HCT116 (cell line): ENCODE data around the gene LY86. TPM values are rescaled to one million over a fixed set of nuclear protein-coding genes. Genes with fewer than 3 reads are reported as not detected.

ENCODE experiments used
- ATAC-seq: fragments of 200-7000 bp; cut with Tn5 transposase; 2 replicates; pipeline ENCODE4 v1.9.1; 2020; ENCODE audit warnings: mild to moderate bottlenecking, moderate library complexity
- BruUV-seq: library from RNA; stranded (reverse); fragments of 400-500 nt; replicated peaks from 2 replicates; lab custom pipeline; 2021; lab: Mats Ljungman, UMichigan
- CTCF ChIA-PET: fragments of 300-600 bp; sonication (Branson Sonifier 250); formaldehyde crosslinking; loops from one replicate; lab custom pipeline; 2021; ENCODE audit warnings: antibody characterized with exemption; lab: Charles Lee
- POLR2A ChIA-PET: fragments of 300-600, 350-600 bp; sonication (Branson Sonifier 250); formaldehyde crosslinking; loops from one replicate; lab custom pipeline; 2021; ENCODE audit warnings: antibody characterized with exemption; lab: Charles Lee
- RAD21 ChIA-PET, 2 experiments: fragments of 300-600 bp; sonication (Branson Sonifier 250); formaldehyde crosslinking; loops; one replicate each; lab custom pipeline; 2023; ENCODE audit warnings: low total read pairs in 2 of 2; ENCODE audit not compliant: uncharacterized antibody in 2 of 2, unreplicated experiment in 2 of 2, low non-redundant PET in 1 of 2; lab: Charles Lee
- DNase-seq: peaks from one replicate; pipeline ENCODE4 v3.0.0-alpha.2; 2010; ENCODE audit warnings: low read depth, low spot score
- H2AFZ ChIP-seq: fragments of 200-600 bp; shearing (Covaris generic), sonication (generic); 2 replicates; pipeline ENCODE4 v1.6.1; 2017; ENCODE audit warnings: low read depth, mixed run types, mixed read lengths, antibody characterized with exemption, low read length; ENCODE audit not compliant: poor library complexity, severe bottlenecking
- H3K27ac ChIP-seq: 2 replicates; pipeline ENCODE4 v1.5.1; 2012; ENCODE audit warnings: low read depth, low read length
- H3K27me3 ChIP-seq: fragments of 200-600 bp; sonication (generic); 2 replicates; pipeline ENCODE4 v1.6.1; 2016; ENCODE audit warnings: mixed run types, low read length, mixed read lengths; ENCODE audit not compliant: insufficient read depth
- H3K36me3 ChIP-seq, 2 experiments: fragments of 200-500 bp in 1 of 2; fragments of 200-600 bp in 1 of 2; sonication (Bioruptor generic) in 1 of 2; sonication (generic) in 1 of 2; 2 replicates each; pipeline versions ENCODE4 v1.5.1 to v1.6.1; 2014 to 2016; ENCODE audit warnings: low read length in 2 of 2, inconsistent platforms in 1 of 2, mixed read lengths in 1 of 2, mixed run types in 1 of 2; ENCODE audit not compliant: insufficient read depth in 2 of 2, control insufficient read depth in 1 of 2
- H3K4me1 ChIP-seq, 2 experiments: fragments of 200-600 bp in 1 of 2; sonication (generic) in 1 of 2; 2 replicates each; pipeline versions ENCODE4 v1.5.1 to v1.6.1; 2012 to 2017; ENCODE audit warnings: low read length in 2 of 2, inconsistent platforms in 1 of 2, mild to moderate bottlenecking in 1 of 2, mixed read lengths in 1 of 2, mixed run types in 1 of 2, moderate library complexity in 1 of 2; ENCODE audit not compliant: insufficient read depth in 2 of 2, control insufficient read depth in 1 of 2
- H3K4me2 ChIP-seq: fragments of 200-600 bp; sonication (generic); 2 replicates; pipeline ENCODE4 v1.6.1; 2017; ENCODE audit warnings: mixed run types, low read length, mixed read lengths
- H3K4me3 ChIP-seq, 2 experiments: fragments of 200-600 bp in 1 of 2; sonication (generic) in 1 of 2; replicated peaks in 1 of 2; 2 replicates each; pipeline ENCODE4 v1.5.1; 2011 to 2016; ENCODE audit warnings: low read length in 2 of 2, control low read depth in 1 of 2, low read depth in 1 of 2, mild to moderate bottlenecking in 1 of 2, mixed read lengths in 1 of 2, mixed run types in 1 of 2
- H3K79me2 ChIP-seq: fragments of 200-600 bp; sonication (generic); 2 replicates; pipeline ENCODE4 v1.6.1; 2017; ENCODE audit warnings: mild to moderate bottlenecking, mixed run types, low read length, moderate library complexity, mixed read lengths; ENCODE audit not compliant: insufficient read depth
- H3K9ac ChIP-seq: fragments of 200-600 bp; sonication (generic); 2 replicates; pipeline ENCODE4 v1.6.1; 2016; ENCODE audit warnings: low read length, mixed read lengths
- H3K9me2 ChIP-seq: fragments of 200-600 bp; sonication (generic), shearing (Covaris generic); 2 replicates; pipeline ENCODE4 v1.6.1; 2017; ENCODE audit warnings: mixed run types, mild to moderate bottlenecking, moderate library complexity; ENCODE audit not compliant: insufficient read depth
- H3K9me3 ChIP-seq, 2 experiments: fragments of 200-500 bp in 1 of 2; fragments of 200-600 bp in 1 of 2; sonication (Bioruptor generic) in 1 of 2; sonication (generic) in 1 of 2; 2 replicates each; pipeline ENCODE4 v1.6.1; 2014 to 2017; ENCODE audit warnings: low read length in 2 of 2, mixed read lengths in 2 of 2, inconsistent platforms in 1 of 2, low read depth in 1 of 2, mild to moderate bottlenecking in 1 of 2, mixed run types in 1 of 2, moderate library complexity in 1 of 2; ENCODE audit not compliant: control insufficient read depth in 1 of 2, insufficient read depth in 1 of 2
- H4K20me1 ChIP-seq: fragments of 200-600 bp; sonication (generic), shearing (Covaris generic); 2 replicates; pipeline ENCODE4 v1.6.1; 2017; ENCODE audit warnings: mixed run types, mild to moderate bottlenecking, moderate library complexity; ENCODE audit not compliant: insufficient read depth
- CEBPB ChIP-seq: IDR thresholded peaks from 2 replicates; pipeline ENCODE4 v1.6.1; 2012; ENCODE audit warnings: low read depth
- EGR1 ChIP-seq: IDR thresholded peaks from 2 replicates; pipeline ENCODE4 v1.6.1; 2012; ENCODE audit warnings: low read depth
- ELF1 ChIP-seq: IDR thresholded peaks from 2 replicates; pipeline ENCODE4 v1.6.1; 2012; ENCODE audit warnings: low read depth, borderline replicate concordance
- EZH2 ChIP-seq: fragments of 200-600 bp; sonication (generic); IDR thresholded peaks from 2 replicates; pipeline ENCODE4 v1.6.1; 2017; ENCODE audit warnings: antibody characterized with exemption, mixed run types
- POLR2A ChIP-seq: IDR thresholded peaks from 2 replicates; pipeline ENCODE4 v1.7.0; 2011; ENCODE audit warnings: borderline replicate concordance; ENCODE audit not compliant: insufficient read depth, insufficient read length; ENCODE audit errors: extremely low read depth
- RAD21 ChIP-seq: IDR thresholded peaks from 2 replicates; pipeline ENCODE4 v1.6.1; 2012; ENCODE audit warnings: low read depth, mild to moderate bottlenecking
- SIN3A ChIP-seq: IDR thresholded peaks from 2 replicates; pipeline ENCODE4 v1.6.1; 2012; ENCODE audit warnings: low read depth
- SP1 ChIP-seq: IDR thresholded peaks from 2 replicates; pipeline ENCODE4 v1.6.1; 2012; ENCODE audit warnings: low read depth
- TCF7L2 ChIP-seq: IDR thresholded peaks from 2 replicates; pipeline ENCODE4 v1.7.0; 2011; ENCODE audit warnings: borderline replicate concordance, inconsistent platforms; ENCODE audit not compliant: insufficient read depth, insufficient read length; ENCODE audit errors: extremely low read depth
- YY1 ChIP-seq: IDR thresholded peaks from 2 replicates; pipeline ENCODE4 v1.6.1; 2011; ENCODE audit warnings: low read length, low read depth, moderate library complexity, mild to moderate bottlenecking; ENCODE audit not compliant: insufficient replicate concordance; ENCODE audit errors: extremely low read depth
- ZNF274 ChIP-seq: fragments of 200-500 bp; sonication (Bioruptor generic); IDR thresholded peaks from 2 replicates; pipeline ENCODE4 v1.6.1; 2014; ENCODE audit warnings: mild to moderate bottlenecking, low read depth, low read length, inconsistent platforms
- intact Hi-C: fragments of 100-400 bp; cut with micrococcal nuclease; formaldehyde crosslinking; loops from 2 replicates; pipeline ENCODE4 v1.10.0; 2022
- total RNA-seq: library from RNA; stranded (reverse); gene quantifications from one replicate; pipeline ENCODE4 v1.2.1, GENCODE V29; 2021; ENCODE audit not compliant: unreplicated experiment
- TF ChIP-seq, protein P1 (sequence below): IDR thresholded peaks from 2 replicates; pipeline ENCODE4 v1.6.1; 2012
- TF ChIP-seq, protein P2 (sequence below): IDR thresholded peaks from 2 replicates; pipeline ENCODE4 v1.6.1; 2012; ENCODE audit warnings: low read depth
- TF ChIP-seq, protein P3 (sequence below), 3 experiments: fragments of 200-600 bp in 1 of 3; sonication (generic) in 1 of 3; IDR thresholded peaks in 2 of 3; conservative IDR thresholded peaks in 1 of 3; 2 replicates each; pipeline ENCODE4 v1.5.1; 2012 to 2017; ENCODE audit warnings: low read depth in 2 of 3, low read length in 2 of 3, antibody characterized with exemption in 1 of 3, borderline replicate concordance in 1 of 3, control low read depth in 1 of 3, mild to moderate bottlenecking in 1 of 3, mixed read lengths in 1 of 3, mixed run types in 1 of 3, moderate library complexity in 1 of 3; ENCODE audit not compliant: insufficient read depth in 1 of 3
- TF ChIP-seq, protein P4 (sequence below): IDR thresholded peaks from 2 replicates; pipeline ENCODE4 v1.6.1; 2012

The LY86 gene
- total RNA-seq, 1 experiment from 2014 or later: not detected

DNA sequence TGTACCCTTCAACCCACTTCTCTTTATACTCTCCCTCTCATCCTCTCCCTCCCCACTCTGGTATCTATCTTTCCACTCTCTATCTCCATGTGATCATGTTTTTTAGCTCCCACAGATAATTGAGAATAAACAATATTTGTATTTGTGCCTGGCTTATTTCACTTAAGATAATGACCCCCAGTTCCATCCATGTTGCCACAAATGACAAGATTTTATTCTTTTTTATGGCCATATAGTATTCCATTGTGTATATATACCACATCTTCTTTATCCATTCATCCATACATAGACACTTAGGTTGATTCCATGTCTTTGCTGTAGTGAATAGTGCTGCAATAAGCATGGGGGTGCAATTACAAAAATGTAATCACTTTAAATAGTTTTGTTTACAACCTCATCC lies 62.3 kb downstream of the LY86 start:
- Histone ChIP-seq H3K4me3 (no peak overlapping the region), H3K4me1 (no peaks in the 10 kb centered on the region), H3K9me2 (no peaks in the 10 kb centered on the region), H3K79me2 (no peaks in the 10 kb centered on the region), H3K27me3 (peaks cover 7% of the 10 kb centered on the region; the same call in 1 of the 2 replicates), H3K9me3 (no peaks in the 10 kb centered on the region), H4K20me1 (no peaks in the 10 kb centered on the region), H3K36me3 (no peaks in the 10 kb centered on the region), H3K9ac (no peak overlapping the region), H2AFZ (no peak overlapping the region), H3K4me2 (no peak overlapping the region), H3K27ac (no peak overlapping the region)
- ChIA-PET CTCF (no interaction called here), POLR2A (no interaction called here), RAD21 (no interaction called here)
- no TSS peak for BruUV-seq
- no peak for DNase-seq
- ATAC-seq: no peak
- intact Hi-C loops: no loop called here
- TF ChIP-seq, protein P1, sequence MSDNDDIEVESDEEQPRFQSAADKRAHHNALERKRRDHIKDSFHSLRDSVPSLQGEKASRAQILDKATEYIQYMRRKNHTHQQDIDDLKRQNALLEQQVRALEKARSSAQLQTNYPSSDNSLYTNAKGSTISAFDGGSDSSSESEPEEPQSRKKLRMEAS: no peak
- TF ChIP-seq EGR1 (no peak), EZH2 (no peak), TCF7L2 (no peak), ELF1 (no peak), ZNF274 (no peak), RAD21 (no peak), POLR2A (no peak), YY1 (no peak), SP1 (no peak), SIN3A (no peak), CEBPB (no peak)
- TF ChIP-seq, protein P2, sequence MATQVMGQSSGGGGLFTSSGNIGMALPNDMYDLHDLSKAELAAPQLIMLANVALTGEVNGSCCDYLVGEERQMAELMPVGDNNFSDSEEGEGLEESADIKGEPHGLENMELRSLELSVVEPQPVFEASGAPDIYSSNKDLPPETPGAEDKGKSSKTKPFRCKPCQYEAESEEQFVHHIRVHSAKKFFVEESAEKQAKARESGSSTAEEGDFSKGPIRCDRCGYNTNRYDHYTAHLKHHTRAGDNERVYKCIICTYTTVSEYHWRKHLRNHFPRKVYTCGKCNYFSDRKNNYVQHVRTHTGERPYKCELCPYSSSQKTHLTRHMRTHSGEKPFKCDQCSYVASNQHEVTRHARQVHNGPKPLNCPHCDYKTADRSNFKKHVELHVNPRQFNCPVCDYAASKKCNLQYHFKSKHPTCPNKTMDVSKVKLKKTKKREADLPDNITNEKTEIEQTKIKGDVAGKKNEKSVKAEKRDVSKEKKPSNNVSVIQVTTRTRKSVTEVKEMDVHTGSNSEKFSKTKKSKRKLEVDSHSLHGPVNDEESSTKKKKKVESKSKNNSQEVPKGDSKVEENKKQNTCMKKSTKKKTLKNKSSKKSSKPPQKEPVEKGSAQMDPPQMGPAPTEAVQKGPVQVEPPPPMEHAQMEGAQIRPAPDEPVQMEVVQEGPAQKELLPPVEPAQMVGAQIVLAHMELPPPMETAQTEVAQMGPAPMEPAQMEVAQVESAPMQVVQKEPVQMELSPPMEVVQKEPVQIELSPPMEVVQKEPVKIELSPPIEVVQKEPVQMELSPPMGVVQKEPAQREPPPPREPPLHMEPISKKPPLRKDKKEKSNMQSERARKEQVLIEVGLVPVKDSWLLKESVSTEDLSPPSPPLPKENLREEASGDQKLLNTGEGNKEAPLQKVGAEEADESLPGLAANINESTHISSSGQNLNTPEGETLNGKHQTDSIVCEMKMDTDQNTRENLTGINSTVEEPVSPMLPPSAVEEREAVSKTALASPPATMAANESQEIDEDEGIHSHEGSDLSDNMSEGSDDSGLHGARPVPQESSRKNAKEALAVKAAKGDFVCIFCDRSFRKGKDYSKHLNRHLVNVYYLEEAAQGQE: no peak
- TF ChIP-seq, protein P3, sequence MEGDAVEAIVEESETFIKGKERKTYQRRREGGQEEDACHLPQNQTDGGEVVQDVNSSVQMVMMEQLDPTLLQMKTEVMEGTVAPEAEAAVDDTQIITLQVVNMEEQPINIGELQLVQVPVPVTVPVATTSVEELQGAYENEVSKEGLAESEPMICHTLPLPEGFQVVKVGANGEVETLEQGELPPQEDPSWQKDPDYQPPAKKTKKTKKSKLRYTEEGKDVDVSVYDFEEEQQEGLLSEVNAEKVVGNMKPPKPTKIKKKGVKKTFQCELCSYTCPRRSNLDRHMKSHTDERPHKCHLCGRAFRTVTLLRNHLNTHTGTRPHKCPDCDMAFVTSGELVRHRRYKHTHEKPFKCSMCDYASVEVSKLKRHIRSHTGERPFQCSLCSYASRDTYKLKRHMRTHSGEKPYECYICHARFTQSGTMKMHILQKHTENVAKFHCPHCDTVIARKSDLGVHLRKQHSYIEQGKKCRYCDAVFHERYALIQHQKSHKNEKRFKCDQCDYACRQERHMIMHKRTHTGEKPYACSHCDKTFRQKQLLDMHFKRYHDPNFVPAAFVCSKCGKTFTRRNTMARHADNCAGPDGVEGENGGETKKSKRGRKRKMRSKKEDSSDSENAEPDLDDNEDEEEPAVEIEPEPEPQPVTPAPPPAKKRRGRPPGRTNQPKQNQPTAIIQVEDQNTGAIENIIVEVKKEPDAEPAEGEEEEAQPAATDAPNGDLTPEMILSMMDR (IDR thresholded peaks at IDR 0.05 in 2 of 3, conservative IDR thresholded peaks at IDR 0.05 in 1 of 3; ENCODE audit: borderline replicate concordance in 1 of 3, insufficient read depth in 1 of 3, low read depth in 2 of 3, low read length in 2 of 3): no peak
- TF ChIP-seq, protein P4, sequence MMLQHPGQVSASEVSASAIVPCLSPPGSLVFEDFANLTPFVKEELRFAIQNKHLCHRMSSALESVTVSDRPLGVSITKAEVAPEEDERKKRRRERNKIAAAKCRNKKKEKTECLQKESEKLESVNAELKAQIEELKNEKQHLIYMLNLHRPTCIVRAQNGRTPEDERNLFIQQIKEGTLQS: no peak
